Neural progenitor cell (in vitro differentiated cells): ENCODE data around the gene GNB5. TPM values are rescaled to one million over a fixed set of nuclear protein-coding genes. Genes with fewer than 3 reads are reported as not detected.

Experiments used
- DNase-seq: peaks from one replicate; pipeline ENCODE4 v3.0.0-alpha.2; 2016; ENCODE audit warnings: low spot score
- H2AFZ ChIP-seq: fragments of 200-600 bp; sonication (generic); replicated peaks from 2 replicates; pipeline ENCODE4 v1.6.1; 2016; ENCODE audit warnings: antibody characterized with exemption
- H3F3A ChIP-seq: fragments of 200-600 bp; sonication (generic); 2 replicates; pipeline ENCODE4 v1.6.1; 2016; ENCODE audit warnings: antibody characterized with exemption, low read depth
- H3K27ac ChIP-seq: fragments of 200-600 bp; sonication (generic); 2 replicates; pipeline ENCODE4 v1.5.1; 2016; ENCODE audit warnings: mild to moderate bottlenecking
- H3K27me3 ChIP-seq: fragments of 200-600 bp; sonication (generic); 2 replicates; pipeline ENCODE4 v1.6.1; 2016; ENCODE audit warnings: mild to moderate bottlenecking, moderate library complexity
- H3K36me3 ChIP-seq: fragments of 200-600 bp; sonication (generic); 2 replicates; pipeline ENCODE4 v1.5.1; 2016
- H3K4me1 ChIP-seq: fragments of 200-600 bp; sonication (generic); 2 replicates; pipeline ENCODE4 v1.6.1; 2016; ENCODE audit warnings: mixed run types
- H3K4me2 ChIP-seq: fragments of 200-600 bp; sonication (generic); 2 replicates; pipeline ENCODE4 v1.6.1; 2016
- H3K4me3 ChIP-seq: fragments of 200-600 bp; sonication (generic); 2 replicates; pipeline ENCODE4 v1.5.1; 2016
- H3K79me2 ChIP-seq: fragments of 200-600 bp; sonication (generic); 2 replicates; pipeline ENCODE4 v1.6.1; 2016; ENCODE audit warnings: low read depth
- H3K9ac ChIP-seq: fragments of 200-600 bp; sonication (generic); 2 replicates; pipeline ENCODE4 v1.6.1; 2016
- H3K9me3 ChIP-seq: fragments of 200-600 bp; sonication (generic); 2 replicates; pipeline ENCODE4 v1.5.1; 2016; ENCODE audit warnings: low read depth
- H4K20me1 ChIP-seq: fragments of 200-600 bp; sonication (generic); 2 replicates; pipeline ENCODE4 v1.6.1; 2016; ENCODE audit warnings: low read depth
- H3K27ac Mint-ChIP-seq: 3 replicates; pipeline ENCODE4 v1.8.0; 2021; ENCODE audit warnings: mixed read lengths
- H3K27me3 Mint-ChIP-seq: 2 replicates; pipeline ENCODE4 v1.8.0; 2022; ENCODE audit warnings: low read depth, mild to moderate bottlenecking, inconsistent platforms, moderate library complexity, mixed read lengths; ENCODE audit not compliant: insufficient read depth
- H3K36me3 Mint-ChIP-seq: 3 replicates; pipeline ENCODE4 v1.8.0; 2021; ENCODE audit warnings: mixed read lengths
- H3K4me1 Mint-ChIP-seq: 3 replicates; pipeline ENCODE4 v1.8.0; 2021; ENCODE audit warnings: mixed read lengths
- H3K4me3 Mint-ChIP-seq: 3 replicates; pipeline ENCODE4 v1.8.0; 2021; ENCODE audit warnings: mild to moderate bottlenecking, moderate library complexity, mixed read lengths
- H3K9me3 Mint-ChIP-seq: 3 replicates; pipeline ENCODE4 v1.8.0; 2020; ENCODE audit warnings: mixed read lengths
- EZH2 ChIP-seq: fragments of 200-600 bp; sonication (generic); IDR thresholded peaks from 2 replicates; pipeline ENCODE4 v1.6.1; 2017; ENCODE audit warnings: antibody characterized with exemption, mild to moderate bottlenecking, moderate library complexity
- EZH2phosphoT487 ChIP-seq: fragments of 200-600 bp; sonication (generic); IDR thresholded peaks from 2 replicates; pipeline ENCODE4 v1.6.1; 2017; ENCODE audit warnings: antibody characterized with exemption
- total RNA-seq: library from RNA; depleted of rRNA; stranded (reverse); fragments of >200 nt; gene quantifications from 2 replicates; pipeline ENCODE4 v1.2.3, GENCODE V29; 2015; ENCODE audit warnings: low replicate concordance
- TF ChIP-seq, protein P1 (sequence below): fragments of 200-600 bp; sonication (generic); IDR thresholded peaks from 2 replicates; pipeline ENCODE4 v1.5.1; 2017; ENCODE audit warnings: antibody characterized with exemption, mild to moderate bottlenecking

The GNB5 gene
- total RNA-seq, 1 donor from 2014 or later, result 36.0 TPM

DNA sequence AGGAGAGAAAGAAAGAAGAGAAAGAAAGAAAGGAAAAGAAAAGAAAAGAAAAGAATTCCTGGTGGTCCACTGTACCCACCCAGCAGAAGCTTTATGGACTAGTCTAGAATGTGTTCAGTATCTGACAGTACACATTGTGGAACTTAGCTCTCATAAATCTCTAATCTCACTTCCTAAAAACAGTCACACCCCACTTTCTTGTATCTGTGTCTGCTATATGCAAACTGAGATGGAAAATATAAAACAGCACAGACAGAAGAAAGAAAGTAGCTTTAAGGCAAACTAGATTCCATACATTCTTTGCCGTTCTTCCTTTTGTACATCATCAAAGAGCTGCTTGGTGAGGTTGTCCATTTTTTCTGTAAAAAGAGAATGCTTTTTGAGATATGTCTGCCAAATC is 41.1 kb upstream of the GNB5 start:
- Histone ChIP-seq H4K20me1 (no peaks in the 10 kb centered on the region), H3K79me2 (no peaks in the 10 kb centered on the region), H3K4me2 (no peak overlapping the region), H3K27ac (no peak overlapping the region), H3F3A (peaks cover 6% of the 10 kb centered on the region), H3K27me3 (no peaks in the 10 kb centered on the region), H3K36me3 (no peaks in the 10 kb centered on the region), H3K9ac (no peak overlapping the region), H3K9me3 (no peaks in the 10 kb centered on the region), H3K4me1 (no peaks in the 10 kb centered on the region), H3K4me3 (no peak overlapping the region), H2AFZ (no peak overlapping the region)
- TF ChIP-seq, protein P1, sequence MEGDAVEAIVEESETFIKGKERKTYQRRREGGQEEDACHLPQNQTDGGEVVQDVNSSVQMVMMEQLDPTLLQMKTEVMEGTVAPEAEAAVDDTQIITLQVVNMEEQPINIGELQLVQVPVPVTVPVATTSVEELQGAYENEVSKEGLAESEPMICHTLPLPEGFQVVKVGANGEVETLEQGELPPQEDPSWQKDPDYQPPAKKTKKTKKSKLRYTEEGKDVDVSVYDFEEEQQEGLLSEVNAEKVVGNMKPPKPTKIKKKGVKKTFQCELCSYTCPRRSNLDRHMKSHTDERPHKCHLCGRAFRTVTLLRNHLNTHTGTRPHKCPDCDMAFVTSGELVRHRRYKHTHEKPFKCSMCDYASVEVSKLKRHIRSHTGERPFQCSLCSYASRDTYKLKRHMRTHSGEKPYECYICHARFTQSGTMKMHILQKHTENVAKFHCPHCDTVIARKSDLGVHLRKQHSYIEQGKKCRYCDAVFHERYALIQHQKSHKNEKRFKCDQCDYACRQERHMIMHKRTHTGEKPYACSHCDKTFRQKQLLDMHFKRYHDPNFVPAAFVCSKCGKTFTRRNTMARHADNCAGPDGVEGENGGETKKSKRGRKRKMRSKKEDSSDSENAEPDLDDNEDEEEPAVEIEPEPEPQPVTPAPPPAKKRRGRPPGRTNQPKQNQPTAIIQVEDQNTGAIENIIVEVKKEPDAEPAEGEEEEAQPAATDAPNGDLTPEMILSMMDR, result no peak
- TF ChIP-seq EZH2, result no peak
- no peak for TF ChIP-seq EZH2phosphoT487
- Mint-ChIP-seq H3K4me1 (peaks cover 5% of the 10 kb centered on the region), H3K36me3 (peaks cover 10% of the 10 kb centered on the region), H3K9me3 (no peaks in the 10 kb centered on the region), H3K4me3 (no peak overlapping the region), H3K27ac (no peak overlapping the region), H3K27me3 (peaks cover 6% of the 10 kb centered on the region)
- DNase-seq, result no peak

DNA sequence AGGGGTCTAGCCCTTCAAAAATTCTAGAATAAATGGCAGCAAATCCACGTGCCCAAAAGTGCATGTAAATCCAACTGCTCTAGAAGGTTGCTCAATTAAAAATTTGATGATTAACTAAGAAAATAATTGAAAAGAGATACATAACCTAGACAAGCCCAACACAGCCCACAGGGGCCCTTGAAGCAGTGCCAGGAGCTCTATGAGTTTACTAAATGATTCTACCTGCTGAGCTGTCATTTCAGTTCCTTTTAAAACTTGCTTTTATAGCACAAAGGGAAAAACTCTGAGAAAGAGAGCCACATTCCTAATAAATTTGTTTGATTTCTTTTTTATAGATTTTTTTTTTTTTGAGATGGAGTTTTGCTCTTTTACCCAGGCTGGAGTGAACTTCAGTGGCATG is 38.9 kb upstream of the GNB5 start:
- Histone ChIP-seq H3K9ac (no peak overlapping the region), H3K27me3 (no peaks in the 10 kb centered on the region), H4K20me1 (no peaks in the 10 kb centered on the region), H3K36me3 (no peaks in the 10 kb centered on the region), H3F3A (peaks cover 7% of the 10 kb centered on the region), H3K79me2 (no peaks in the 10 kb centered on the region), H3K4me2 (no peak overlapping the region), H3K27ac (no peak overlapping the region), H3K9me3 (no peaks in the 10 kb centered on the region), H3K4me3 (no peak overlapping the region), H3K4me1 (no peaks in the 10 kb centered on the region), H2AFZ (no peak overlapping the region)
- TF ChIP-seq EZH2 (no peak), EZH2phosphoT487 (no peak)
- TF ChIP-seq, protein P1, result no peak
- peaks cover 6% of the 10 kb centered on the region for H3K4me1 Mint-ChIP-seq
- DNase-seq, result no peak
- H3K27me3 Mint-ChIP-seq, result peaks cover 6% of the 10 kb centered on the region
- H3K9me3 Mint-ChIP-seq, result no peaks in the 10 kb centered on the region
- no peak overlapping the region for H3K27ac Mint-ChIP-seq
- H3K4me3 Mint-ChIP-seq, result no peak overlapping the region
- peaks cover 5% of the 10 kb centered on the region for H3K36me3 Mint-ChIP-seq

GRCh38 chr15:52228921-52229320 is 37.7 kb upstream of the GNB5 start:
- no peak overlapping the region for H3K4me3 Mint-ChIP-seq
- H3K27ac ChIP-seq, result no peak overlapping the region
- no peaks in the 10 kb centered on the region for H3K4me1 ChIP-seq
- H3K27ac Mint-ChIP-seq, result no peak overlapping the region
- H3K9ac ChIP-seq, result no peak overlapping the region
- no peaks in the 10 kb centered on the region for H3K79me2 ChIP-seq
- DNase-seq, result peak; percentile 4
- no peaks in the 10 kb centered on the region for H3K9me3 ChIP-seq
- peaks cover 7% of the 10 kb centered on the region for H3F3A ChIP-seq
- H3K4me1 Mint-ChIP-seq, result peaks cover 6% of the 10 kb centered on the region
- no peaks in the 10 kb centered on the region for H4K20me1 ChIP-seq
- H3K36me3 ChIP-seq, result no peaks in the 10 kb centered on the region
- TF ChIP-seq EZH2, result no peak
- TF ChIP-seq, protein P1, result no peak
- TF ChIP-seq EZH2phosphoT487, result no peak
- H3K9me3 Mint-ChIP-seq, result no peaks in the 10 kb centered on the region
- no peak overlapping the region for H3K4me3 ChIP-seq
- no peaks in the 10 kb centered on the region for H3K27me3 ChIP-seq
- no peak overlapping the region for H2AFZ ChIP-seq
- H3K4me2 ChIP-seq, result no peak overlapping the region
- H3K36me3 Mint-ChIP-seq, result peaks cover 6% of the 10 kb centered on the region
- peaks cover 6% of the 10 kb centered on the region for H3K27me3 Mint-ChIP-seq
